Activated CD4-positive, alpha-beta T cell treated with anti-CD3 and anti-CD28 coated beads, Interleukin-2, Interleukin-6, amounts not matched to agents 100 ng/mL and 50 ng/mL, durations not matched to agents 16 hours and 8 hours (primary cell): Measurements from ENCODE around the gene YPEL2.
A peak's percentile ranks its signal among the peaks of the same experiment; 100 is the strongest.
"Not testable (repeated sequence)": the region's sequence is repeated elsewhere in the genome, so short reads cannot be mapped to it uniquely, and the experiment has no call there.

Experiments used
- DNase-seq: peaks from one replicate; pipeline ENCODE4 v3.0.0-alpha.2; 2020

YPEL2 gene

GRCh38 chr17:59410049-59410437 is 78.6 kb downstream of the YPEL2 start:
- DNase-seq: no peak

GRCh38 chr17:59412431-59412830 is 81.0 kb downstream of the YPEL2 start:
- not testable (repeated sequence) for DNase-seq

- no peak for DNase-seq
Measured at GRCh38 chr17:59413014-59413766, 81.7 kb downstream of the YPEL2 start.

GRCh38 chr17:59415397-59415796 is 83.9 kb downstream of the YPEL2 start:
- no peak for DNase-seq

- DNase-seq: peak; percentile 61
Measured at GRCh38 chr17:59416184-59416583, 84.7 kb downstream of the YPEL2 start.

- no peak for DNase-seq
Measured at GRCh38 chr17:59417452-59417851, 86.0 kb downstream of the YPEL2 start.

- no peak for DNase-seq
Measured at GRCh38 chr17:59418732-59419166, 87.3 kb downstream of the YPEL2 start.

GRCh38 chr17:59420901-59421300 is 89.4 kb downstream of the YPEL2 start:
- no peak for DNase-seq

- no peak for DNase-seq
Measured at GRCh38 chr17:59421722-59422121, 90.3 kb downstream of the YPEL2 start.

- DNase-seq: no peak
Measured at GRCh38 chr17:59423137-59423724, 91.8 kb downstream of the YPEL2 start.

- DNase-seq: no peak
Measured at GRCh38 chr17:59423903-59424302, 92.4 kb downstream of the YPEL2 start.

GRCh38 chr17:59424331-59424730 is 92.9 kb downstream of the YPEL2 start:
- DNase-seq: no peak

- no peak for DNase-seq
Measured at GRCh38 chr17:59425085-59425931, 93.9 kb downstream of the YPEL2 start.

GRCh38 chr17:59426031-59426430 is 94.6 kb downstream of the YPEL2 start:
- DNase-seq: no peak

- DNase-seq: peak; percentile 74
Measured at GRCh38 chr17:59427425-59427921, 96.0 kb downstream of the YPEL2 start.

GRCh38 chr17:59427996-59428395 is 96.5 kb downstream of the YPEL2 start:
- DNase-seq: no peak

- no peak for DNase-seq
Measured at GRCh38 chr17:59428916-59429485, 97.5 kb downstream of the YPEL2 start.

GRCh38 chr17:59431601-59432000 is 100.1 kb downstream of the YPEL2 start:
- no peak for DNase-seq

GRCh38 chr17:59432657-59433056 is 101.2 kb downstream of the YPEL2 start:
- no peak for DNase-seq

- no peak for DNase-seq
Measured at GRCh38 chr17:59433586-59433985, 102.1 kb downstream of the YPEL2 start.

- DNase-seq: no peak
Measured at GRCh38 chr17:59434429-59434828, 103.0 kb downstream of the YPEL2 start.

- DNase-seq: peak; percentile 87
Measured at GRCh38 chr17:59435238-59435637, 103.8 kb downstream of the YPEL2 start.

- no peak for DNase-seq
Measured at GRCh38 chr17:59436900-59437299, 105.4 kb downstream of the YPEL2 start.
